CD1c-positive myeloid dendritic cell (primary cell): ENCODE measurements around the gene TRUB1.
"Not testable (repeated sequence)": the region's sequence is repeated elsewhere in the genome, so short reads cannot be mapped to it uniquely, and the experiment has no call there.

ENCODE experiments used
- DNase-seq: peaks from one replicate; pipeline ENCODE4 v3.0.0-alpha.2; 2016; ENCODE audit errors: extremely low spot score

Gene TRUB1

GRCh38 chr10:114925587-114926586 is 12.1 kb upstream of the TRUB1 start:
- DNase-seq, result no peak

- DNase-seq, result no peak
Measured at GRCh38 chr10:114928818-114929217, 9.2 kb upstream of the TRUB1 start.

GRCh38 chr10:114930320-114930719 is 7.7 kb upstream of the TRUB1 start:
- no peak for DNase-seq

DNA sequence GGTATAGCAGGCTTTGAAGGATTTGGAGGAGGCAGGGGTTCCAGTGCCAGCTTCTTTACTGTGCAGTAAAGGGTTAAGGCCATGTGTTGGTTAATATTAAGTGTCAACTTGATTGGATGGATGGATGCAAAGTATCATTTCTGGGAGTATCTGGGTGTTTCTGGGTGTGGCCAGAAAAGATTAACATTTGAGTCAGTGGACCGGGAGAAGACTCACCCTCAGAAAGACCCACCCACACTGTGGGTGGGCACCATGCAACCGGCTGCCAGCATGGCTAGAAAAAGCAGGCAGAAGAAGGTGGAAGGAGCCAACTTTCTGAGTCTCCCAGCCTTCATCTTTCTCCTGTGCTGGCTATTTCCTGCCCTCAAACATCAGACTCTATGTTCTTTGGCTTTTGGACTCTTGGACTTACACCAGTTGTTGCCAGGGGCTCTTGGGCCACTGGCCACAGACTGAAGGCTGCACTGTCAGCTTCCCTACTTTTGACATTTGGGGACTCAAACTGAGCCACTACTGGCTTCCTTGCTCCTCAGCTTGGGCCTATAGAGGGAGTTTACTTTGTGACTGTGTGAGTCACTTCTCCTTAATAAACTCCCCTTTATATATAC is 6.8 kb upstream of the TRUB1 start:
- DNase-seq, result no peak

GRCh38 chr10:114932225-114932624 is 5.8 kb upstream of the TRUB1 start:
- no peak for DNase-seq

DNA sequence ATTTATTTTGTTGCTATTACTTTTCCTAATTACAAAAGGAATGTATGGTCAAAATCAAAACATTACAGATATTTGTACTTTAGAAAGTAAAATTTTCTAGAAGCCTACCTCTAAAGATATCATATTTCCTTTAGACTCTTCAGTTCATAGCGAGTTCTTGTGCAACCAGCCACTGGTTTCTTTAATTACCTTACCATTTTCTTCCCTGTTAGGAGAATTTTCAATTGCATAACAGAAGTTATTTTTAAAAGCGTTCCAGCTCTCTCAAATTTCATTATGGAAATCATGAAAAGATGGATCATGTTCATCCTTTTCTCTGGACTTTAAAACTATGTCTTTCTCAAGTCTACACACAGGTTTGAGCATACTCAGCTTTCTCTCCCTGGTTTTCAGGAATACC is 5.0 kb upstream of the TRUB1 start:
- DNase-seq, result no peak

GRCh38 chr10:114933588-114933987 is 4.4 kb upstream of the TRUB1 start:
- DNase-seq, result no peak

DNA sequence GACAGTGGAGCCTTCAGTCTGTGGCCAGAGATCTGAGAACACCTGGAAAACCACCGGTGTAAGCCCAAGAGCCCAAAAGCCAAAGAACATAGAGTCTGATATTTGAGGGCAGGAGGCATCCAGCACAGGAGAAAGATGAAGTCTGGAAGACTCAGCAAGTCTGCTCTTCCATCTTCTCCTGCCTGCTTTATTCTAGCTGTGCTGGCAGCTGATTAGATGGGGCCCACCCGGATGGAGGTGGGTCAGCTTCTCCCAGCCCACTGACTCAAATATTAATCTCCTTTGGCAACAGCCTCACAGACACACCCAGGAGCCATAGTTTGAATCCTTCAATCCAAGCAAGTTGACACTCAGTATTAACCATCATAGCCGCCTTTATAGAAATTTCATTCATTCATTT is 4.0 kb upstream of the TRUB1 start:
- DNase-seq, result not testable (repeated sequence)

DNA sequence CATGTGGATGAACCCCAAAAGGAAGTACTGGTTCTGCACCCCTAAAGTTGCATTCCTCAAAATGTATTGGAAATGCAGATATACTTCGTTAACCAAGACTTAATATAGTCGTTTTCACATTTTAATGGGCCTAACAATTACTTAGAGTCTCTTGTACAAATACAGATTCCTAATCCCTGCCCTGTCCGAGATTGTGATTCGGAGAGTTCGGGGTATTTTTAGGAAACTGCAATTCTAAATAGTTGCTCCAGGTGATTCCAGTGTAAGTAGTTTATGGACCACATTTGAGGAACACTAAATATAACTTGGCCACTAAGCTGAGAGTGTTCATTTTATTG is 830 bp downstream of the TRUB1 start:
- no peak for DNase-seq

DNA sequence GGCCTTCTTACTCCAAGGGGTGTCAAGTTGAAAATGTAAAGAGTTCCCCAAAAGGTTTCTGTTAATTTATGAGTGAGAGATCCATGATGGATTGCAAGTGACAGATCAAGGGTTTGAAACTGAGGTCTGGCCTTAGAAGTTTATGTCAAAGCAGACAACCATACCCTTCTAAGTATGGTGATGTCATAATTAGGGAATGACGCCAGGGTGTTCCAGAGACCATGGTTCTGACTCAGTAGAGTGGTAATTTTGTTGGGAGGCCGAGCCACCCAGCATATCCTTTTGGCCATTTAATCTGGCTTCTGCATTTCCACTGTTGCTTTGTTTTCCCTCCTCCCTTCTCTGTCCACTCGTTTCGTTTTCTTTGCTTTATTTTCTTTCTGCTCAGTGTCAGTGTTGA is 2.7 kb downstream of the TRUB1 start:
- DNase-seq, result no peak

DNA sequence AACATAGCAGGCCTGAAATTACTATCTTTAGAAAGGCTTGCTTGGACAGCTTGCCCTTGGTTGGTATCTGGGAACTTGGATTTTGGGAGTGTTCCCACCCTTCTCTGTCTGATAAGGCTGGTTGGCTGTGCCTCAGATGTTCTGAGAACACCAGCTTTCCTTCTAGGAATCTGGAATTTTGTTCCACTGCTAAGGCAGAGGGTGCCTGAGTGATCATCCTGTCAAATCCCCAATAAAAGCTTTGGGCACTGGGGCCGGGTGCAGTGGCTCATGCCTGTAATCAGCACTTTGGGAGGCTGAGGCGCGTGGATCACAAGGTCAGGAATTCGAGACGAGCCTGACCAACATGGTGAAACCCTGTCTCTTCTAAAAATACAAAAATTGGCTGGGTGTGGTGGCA is 5.0 kb downstream of the TRUB1 start:
- no peak for DNase-seq

GRCh38 chr10:114953047-114953446 is 15.1 kb downstream of the TRUB1 start:
- DNase-seq, result no peak

DNA sequence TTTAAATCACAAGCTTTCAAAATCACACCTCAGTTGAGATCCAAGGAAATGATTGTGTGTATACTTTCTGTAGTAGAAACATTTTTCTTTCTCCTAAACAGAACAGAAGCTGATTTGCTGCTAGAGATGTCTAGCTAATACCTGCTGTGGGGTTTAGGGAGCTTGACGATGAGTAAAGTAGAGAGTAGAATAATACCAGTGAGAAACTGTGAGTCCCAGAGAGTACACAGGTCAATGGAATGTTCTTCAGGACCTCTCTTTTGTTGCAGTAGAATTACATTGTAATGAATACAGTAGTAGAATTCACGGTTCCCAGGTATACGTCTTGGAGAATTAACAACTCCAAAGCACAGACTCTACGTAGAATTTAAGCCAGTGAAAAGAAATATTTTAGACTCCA is 18.0 kb downstream of the TRUB1 start:
- no peak for DNase-seq

DNA sequence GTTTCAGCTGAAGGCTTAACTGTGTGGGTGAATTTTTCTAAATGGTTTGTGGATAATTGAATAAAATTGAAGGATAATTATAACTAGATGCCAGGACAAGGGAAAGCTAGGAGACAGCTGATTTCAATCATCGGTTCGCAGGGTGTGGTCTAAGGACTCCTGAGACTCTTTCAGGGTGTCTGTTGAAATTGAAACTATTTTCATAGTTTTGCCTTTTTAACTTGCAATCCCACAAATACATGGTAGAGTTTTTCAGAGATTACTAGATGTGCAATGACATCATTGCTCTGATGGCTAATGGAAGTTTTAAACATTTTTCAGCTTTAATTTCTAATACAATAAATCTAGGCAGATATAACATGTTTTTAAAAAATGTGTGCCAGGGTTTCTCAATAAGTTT is 18.5 kb downstream of the TRUB1 start:
- no peak for DNase-seq

- no peak for DNase-seq
Measured at GRCh38 chr10:114957122-114957521, 19.1 kb downstream of the TRUB1 start.

GRCh38 chr10:114957673-114958072 is 19.7 kb downstream of the TRUB1 start:
- DNase-seq, result no peak

DNA sequence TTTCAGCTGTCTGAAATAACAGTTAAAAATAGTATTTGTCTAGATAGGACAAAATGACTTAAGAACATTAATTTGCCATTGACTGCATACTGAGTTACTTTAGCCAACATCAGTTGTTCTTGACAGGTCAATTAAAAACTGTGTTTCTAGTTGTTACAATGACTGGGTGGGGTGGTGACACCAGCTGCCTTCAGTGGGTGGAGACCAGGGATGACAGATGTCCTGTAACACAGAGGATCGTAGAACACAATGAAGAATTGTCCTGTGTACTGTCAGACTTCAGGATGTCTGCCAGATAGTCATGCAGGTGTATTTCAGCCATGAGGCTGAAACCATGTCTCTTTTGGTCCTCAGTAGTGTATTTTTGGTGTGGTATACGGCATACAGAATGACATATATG is 24.4 kb downstream of the TRUB1 start:
- DNase-seq, result no peak

DNA sequence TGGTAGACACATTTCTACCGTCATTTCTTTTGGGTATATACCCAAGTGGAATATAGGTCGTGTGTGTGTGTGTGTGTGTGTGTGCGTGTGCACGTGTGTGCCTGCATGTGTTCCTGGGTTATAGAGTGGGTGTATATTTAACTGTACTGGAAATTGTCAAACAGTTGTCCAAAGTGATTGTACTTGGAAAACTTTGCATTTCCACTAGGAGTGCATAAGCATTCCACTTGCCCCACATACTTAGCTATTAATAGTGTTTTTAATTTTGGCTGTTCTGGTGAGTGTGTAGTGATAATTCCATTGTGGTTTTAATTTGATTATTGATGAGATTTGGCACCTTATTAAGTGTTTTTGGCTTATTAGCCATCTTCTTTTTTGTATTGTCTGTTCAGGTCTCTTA is 25.9 kb downstream of the TRUB1 start:
- no peak for DNase-seq

DNA sequence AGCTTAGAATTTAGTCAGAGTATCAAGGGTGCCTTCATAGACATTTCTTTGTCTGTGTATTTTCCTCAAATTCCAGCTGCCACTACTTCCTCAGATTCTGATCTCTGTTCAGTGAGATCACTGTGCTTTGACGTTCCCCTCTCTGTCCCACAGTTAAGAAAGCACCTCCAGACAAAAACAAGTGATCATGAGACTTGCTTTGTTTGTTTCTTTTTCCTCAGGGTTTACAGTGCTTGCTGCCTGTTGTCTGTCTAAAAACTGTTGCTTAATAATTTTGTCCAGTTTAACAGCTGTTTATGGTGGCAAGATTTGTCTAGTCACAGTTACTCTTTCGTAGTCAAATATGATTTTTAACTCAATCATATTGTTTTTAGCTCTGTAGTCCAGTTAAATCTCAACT is 29.1 kb downstream of the TRUB1 start:
- DNase-seq, result peak; percentile 9

- DNase-seq, result no peak
Measured at GRCh38 chr10:114970515-114970914, 32.5 kb downstream of the TRUB1 start.

DNA sequence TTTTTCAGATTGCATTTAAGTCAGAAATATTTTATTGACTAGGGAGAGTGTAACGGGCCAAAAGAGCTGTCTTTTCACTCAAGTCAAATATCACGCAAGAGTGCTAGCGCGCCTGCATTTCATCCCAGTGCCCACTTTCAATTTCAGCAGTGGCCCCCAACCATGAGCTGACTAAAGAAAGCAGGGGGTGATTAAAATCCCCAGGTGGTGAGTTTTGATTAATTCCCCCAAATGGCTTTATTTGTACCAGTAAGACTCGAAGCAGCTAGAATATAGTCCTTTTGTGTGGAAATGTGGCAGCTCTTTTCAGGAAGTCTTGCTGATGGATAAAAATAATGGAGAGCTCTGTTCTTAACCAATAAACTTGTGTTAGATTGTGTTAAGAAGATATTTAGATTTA is 35.3 kb downstream of the TRUB1 start:
- no peak for DNase-seq

DNA sequence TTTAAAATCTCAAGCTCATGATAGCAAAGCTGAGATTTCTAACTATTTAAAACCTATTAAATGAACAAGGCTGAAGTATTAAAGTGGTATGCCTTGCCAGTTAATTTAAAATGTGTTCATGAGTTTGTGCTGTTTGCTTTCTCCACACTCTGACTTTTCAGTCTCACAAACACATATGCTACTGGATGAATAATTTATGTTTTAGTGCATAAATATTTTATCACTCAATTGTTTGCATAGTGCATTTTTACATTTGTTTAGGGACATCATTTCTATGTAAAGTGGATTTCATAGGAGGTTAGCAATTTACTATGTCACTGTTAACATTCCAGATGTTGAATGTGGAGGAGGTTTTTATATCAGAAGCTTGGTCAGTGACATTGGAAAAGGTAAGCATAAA is 36.0 kb downstream of the TRUB1 start:
- DNase-seq, result no peak

- DNase-seq, result no peak
Measured at GRCh38 chr10:114974625-114975024, 36.6 kb downstream of the TRUB1 start.
